ENCODE data around the gene NAA60. TPM values are rescaled to one million over a fixed set of nuclear protein-coding genes. Genes with fewer than 3 reads are reported as not detected.

The NAA60 gene
- total RNA-seq, 2 donors from 2014 or later, result 25.2 to 40.6 TPM

GRCh38 chr16:3465301-3465700 lies 21.8 kb downstream of the NAA60 start:
- DNase-seq (ENCODE audit: low spot score) (no peak), ATAC-seq (ENCODE audit: insufficient number of reproducible peaks, low FRiP score, low read depth) (no peak)
- no peak for TF ChIP-seq CTCF (IDR thresholded peaks at IDR 0.05)
- peaks cover 10% of the 10 kb centered on the region for H3K36me3 ChIP-seq
- no peaks in the 10 kb centered on the region for H3K27me3 ChIP-seq (replicated peaks; ENCODE audit: insufficient read depth)
- peaks cover 4 to 44% of the 10 kb centered on the region in 2 donors for H3K4me1 ChIP-seq (ENCODE audit: control insufficient read depth in 1 of 2, low read depth in 2 of 2)
- H3K9me3 ChIP-seq, result no peaks in the 10 kb centered on the region
- no peak overlapping the region for H3K27ac ChIP-seq
- no peak overlapping the region for H3K4me3 ChIP-seq

GRCh38 chr16:3465911-3466584 lies 22.6 kb downstream of the NAA60 start:
- Histone ChIP-seq H3K9me3 (no peaks in the 10 kb centered on the region), H3K27ac (no peak overlapping the region), H3K36me3 (peaks cover 10% of the 10 kb centered on the region), H3K4me1 (ENCODE audit: control insufficient read depth in 1 of 2, low read depth in 2 of 2) (peaks cover 4 to 37% of the 10 kb centered on the region in 2 donors), H3K4me3 (no peak overlapping the region), H3K27me3 (replicated peaks; ENCODE audit: insufficient read depth) (no peaks in the 10 kb centered on the region)
- ATAC-seq (ENCODE audit: insufficient number of reproducible peaks, low FRiP score, low read depth) (no peak), DNase-seq (ENCODE audit: low spot score) (no peak)
- TF ChIP-seq CTCF (IDR thresholded peaks at IDR 0.05), result no peak

- no peak for TF ChIP-seq CTCF (IDR thresholded peaks at IDR 0.05)
- H3K27me3 ChIP-seq (replicated peaks; ENCODE audit: insufficient read depth), result no peaks in the 10 kb centered on the region
- H3K4me1 ChIP-seq (ENCODE audit: control insufficient read depth in 1 of 2, low read depth in 2 of 2), result peaks cover 4 to 26% of the 10 kb centered on the region in 2 donors
- DNase-seq (ENCODE audit: low spot score) (no peak), ATAC-seq (ENCODE audit: insufficient number of reproducible peaks, low FRiP score, low read depth) (no peak)
- H3K9me3 ChIP-seq, result no peaks in the 10 kb centered on the region
- H3K4me3 ChIP-seq, result no peak overlapping the region
- peaks cover 10% of the 10 kb centered on the region for H3K36me3 ChIP-seq
- H3K27ac ChIP-seq, result no peak overlapping the region
Observed at GRCh38 chr16:3467182-3467581, 23.7 kb downstream of the NAA60 start.

- DNase-seq (ENCODE audit: low spot score), result no peak
- Histone ChIP-seq H3K4me3 (no peak overlapping the region), H3K27ac (no peak overlapping the region), H3K9me3 (no peaks in the 10 kb centered on the region), H3K27me3 (replicated peaks; ENCODE audit: insufficient read depth) (no peaks in the 10 kb centered on the region), H3K4me1 (ENCODE audit: control insufficient read depth in 1 of 2, low read depth in 2 of 2) (peaks cover 4 to 22% of the 10 kb centered on the region in 2 donors), H3K36me3 (peaks cover 10% of the 10 kb centered on the region)
- TF ChIP-seq CTCF (IDR thresholded peaks at IDR 0.05), result no peak
- ATAC-seq (ENCODE audit: insufficient number of reproducible peaks, low FRiP score, low read depth), result no peak
Observed at GRCh38 chr16:3467921-3468320, 24.4 kb downstream of the NAA60 start.

GRCh38 chr16:3468501-3468900 lies 25.0 kb downstream of the NAA60 start:
- H3K27ac ChIP-seq, result no peak overlapping the region
- H3K9me3 ChIP-seq, result no peaks in the 10 kb centered on the region
- no peaks in the 10 kb centered on the region for H3K27me3 ChIP-seq (replicated peaks; ENCODE audit: insufficient read depth)
- TF ChIP-seq CTCF (IDR thresholded peaks at IDR 0.05), result no peak
- ATAC-seq (ENCODE audit: insufficient number of reproducible peaks, low FRiP score, low read depth) (no peak), DNase-seq (ENCODE audit: low spot score) (no peak)
- H3K4me1 ChIP-seq (ENCODE audit: control insufficient read depth in 1 of 2, low read depth in 2 of 2), result peaks cover 4 to 22% of the 10 kb centered on the region in 2 donors
- H3K4me3 ChIP-seq, result no peak overlapping the region
- peaks cover 14% of the 10 kb centered on the region for H3K36me3 ChIP-seq

Data from thoracic aorta (tissue), 2 donors.